ENCODE results near the gene TMEM101. TPM values are rescaled to one million over a fixed set of nuclear protein-coding genes. Genes with fewer than 3 reads are reported as not detected.

Gene TMEM101
- total RNA-seq, 1 donor from 2014 or later = 19.0 TPM

DNA sequence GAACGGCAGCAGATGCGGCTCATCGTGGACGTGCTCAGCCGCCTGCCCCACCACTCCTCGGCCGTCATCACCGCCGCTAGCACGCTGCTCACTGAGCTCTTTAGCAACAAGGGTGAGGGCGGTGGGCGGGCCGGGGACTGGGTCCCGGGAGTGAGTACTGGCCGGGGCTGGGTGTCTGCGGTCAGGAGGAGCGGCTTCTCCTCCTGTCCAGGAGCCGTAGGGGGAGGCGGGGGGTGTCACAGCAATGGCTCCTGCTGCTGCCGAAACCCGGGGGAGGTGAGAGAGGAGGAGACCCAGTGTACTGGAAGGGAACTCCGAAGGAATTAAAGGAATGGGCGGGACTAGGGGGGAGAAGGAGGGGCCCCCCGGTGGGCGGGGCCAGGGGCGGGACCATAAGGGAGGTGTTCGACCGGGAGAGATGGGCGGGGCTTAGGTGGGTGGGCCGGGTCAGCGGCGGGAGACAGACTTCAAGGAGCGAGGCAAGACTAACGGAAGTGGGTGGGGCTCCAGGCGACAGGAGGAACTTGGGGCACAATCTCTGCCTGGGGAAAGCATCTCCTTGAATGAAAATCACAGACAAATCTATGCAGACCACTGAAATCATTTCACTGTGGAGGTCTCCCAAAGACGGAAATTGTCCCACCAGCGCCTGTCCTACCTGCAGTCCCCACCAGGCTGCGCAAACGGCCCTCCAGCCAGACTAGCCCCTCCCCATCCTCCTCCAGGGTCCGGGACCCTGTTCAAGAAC is 8.0 kb downstream of the TMEM101 start:
- Mint-ChIP-seq H3K4me1 (ENCODE audit: low read depth) (peaks cover 25% of the 10 kb centered on the region), H3K27ac (ENCODE audit: unreplicated experiment) (peak overlapping the region; percentile 84), H3K36me3 (ENCODE audit: low read depth) (peaks cover 4% of the 10 kb centered on the region), H3K27me3 (ENCODE audit: low read depth) (peaks cover 6% of the 10 kb centered on the region), H3K4me3 (ENCODE audit: unreplicated experiment) (peak overlapping the region; percentile 80), H3K9me3 (ENCODE audit: low read depth) (no peaks in the 10 kb centered on the region)
- DNase-seq (ENCODE audit: low spot score) = peak; percentile 95
- TF ChIP-seq, protein P1, sequence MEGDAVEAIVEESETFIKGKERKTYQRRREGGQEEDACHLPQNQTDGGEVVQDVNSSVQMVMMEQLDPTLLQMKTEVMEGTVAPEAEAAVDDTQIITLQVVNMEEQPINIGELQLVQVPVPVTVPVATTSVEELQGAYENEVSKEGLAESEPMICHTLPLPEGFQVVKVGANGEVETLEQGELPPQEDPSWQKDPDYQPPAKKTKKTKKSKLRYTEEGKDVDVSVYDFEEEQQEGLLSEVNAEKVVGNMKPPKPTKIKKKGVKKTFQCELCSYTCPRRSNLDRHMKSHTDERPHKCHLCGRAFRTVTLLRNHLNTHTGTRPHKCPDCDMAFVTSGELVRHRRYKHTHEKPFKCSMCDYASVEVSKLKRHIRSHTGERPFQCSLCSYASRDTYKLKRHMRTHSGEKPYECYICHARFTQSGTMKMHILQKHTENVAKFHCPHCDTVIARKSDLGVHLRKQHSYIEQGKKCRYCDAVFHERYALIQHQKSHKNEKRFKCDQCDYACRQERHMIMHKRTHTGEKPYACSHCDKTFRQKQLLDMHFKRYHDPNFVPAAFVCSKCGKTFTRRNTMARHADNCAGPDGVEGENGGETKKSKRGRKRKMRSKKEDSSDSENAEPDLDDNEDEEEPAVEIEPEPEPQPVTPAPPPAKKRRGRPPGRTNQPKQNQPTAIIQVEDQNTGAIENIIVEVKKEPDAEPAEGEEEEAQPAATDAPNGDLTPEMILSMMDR (IDR thresholded peaks at IDR 0.05) = peak; percentile 85

DNA sequence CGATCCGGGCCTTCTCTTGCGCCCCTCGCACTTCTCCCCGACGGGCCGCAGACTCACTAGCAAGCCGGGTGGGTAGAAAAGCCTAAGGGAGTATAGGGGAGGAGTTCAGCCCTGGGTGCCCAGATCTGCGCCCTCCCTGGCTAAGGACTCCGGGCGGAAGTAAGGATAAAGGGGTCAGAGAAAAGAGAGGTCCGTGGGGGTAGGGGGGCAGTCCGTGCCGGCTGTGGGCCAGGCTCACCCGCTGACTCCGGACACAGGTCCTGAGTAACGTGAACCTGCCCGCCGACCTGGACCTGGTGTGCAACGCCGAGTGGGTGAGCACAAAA is 8.5 kb downstream of the TMEM101 start:
- no peak for DNase-seq (ENCODE audit: low spot score)
- H3K36me3 Mint-ChIP-seq (ENCODE audit: low read depth) = peaks cover 2% of the 10 kb centered on the region
- peaks cover 6% of the 10 kb centered on the region for H3K27me3 Mint-ChIP-seq (ENCODE audit: low read depth)
- peak overlapping the region; percentile 80 for H3K4me3 Mint-ChIP-seq (ENCODE audit: unreplicated experiment)
- TF ChIP-seq, protein P1 (IDR thresholded peaks at IDR 0.05) = no peak
- H3K4me1 Mint-ChIP-seq (ENCODE audit: low read depth) = peaks cover 21% of the 10 kb centered on the region
- peak overlapping the region; percentile 84 for H3K27ac Mint-ChIP-seq (ENCODE audit: unreplicated experiment)
- H3K9me3 Mint-ChIP-seq (ENCODE audit: low read depth) = no peaks in the 10 kb centered on the region

DNA sequence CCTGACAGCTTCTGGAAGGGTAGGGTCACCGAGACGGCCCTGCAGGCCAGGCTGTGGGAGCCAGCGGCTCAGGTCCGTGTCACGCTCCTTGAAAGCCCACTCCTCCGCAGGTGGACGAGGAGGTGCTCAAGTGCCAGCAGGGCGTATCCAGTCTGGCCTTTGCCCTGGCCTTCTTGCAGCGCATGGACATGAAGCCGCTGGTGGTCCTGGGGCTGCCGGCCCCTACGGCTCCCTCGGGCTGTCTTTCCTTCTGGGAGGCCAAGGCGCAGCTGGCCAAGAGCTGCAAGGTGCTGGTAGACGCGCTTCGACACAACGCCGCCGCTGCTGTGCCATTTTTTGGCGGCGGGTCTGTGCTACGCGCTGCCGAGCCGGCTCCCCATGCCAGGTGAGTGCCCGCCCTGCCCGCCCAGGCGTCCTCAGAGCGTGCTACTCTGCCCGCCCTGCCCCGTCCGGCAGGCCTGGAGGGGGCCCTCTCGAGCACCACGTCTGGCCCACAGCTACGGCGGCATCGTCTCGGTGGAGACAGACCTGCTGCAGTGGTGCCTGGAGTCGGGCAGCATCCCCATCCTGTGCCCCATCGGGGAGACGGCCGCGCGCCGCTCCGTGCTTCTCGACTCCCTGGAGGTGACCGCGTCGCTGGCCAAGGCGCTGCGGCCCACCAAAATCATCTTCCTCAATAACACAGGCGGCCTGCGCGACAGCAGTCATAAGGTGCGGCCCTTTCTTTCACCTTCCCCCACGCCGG is 9.1 kb downstream of the TMEM101 start:
- H3K36me3 Mint-ChIP-seq (ENCODE audit: low read depth) = peaks cover 2% of the 10 kb centered on the region
- H3K9me3 Mint-ChIP-seq (ENCODE audit: low read depth) = no peaks in the 10 kb centered on the region
- H3K4me3 Mint-ChIP-seq (ENCODE audit: unreplicated experiment) = peak overlapping the region; percentile 80
- peaks cover 6% of the 10 kb centered on the region for H3K27me3 Mint-ChIP-seq (ENCODE audit: low read depth)
- H3K27ac Mint-ChIP-seq (ENCODE audit: unreplicated experiment) = no peak overlapping the region
- TF ChIP-seq, protein P1 (IDR thresholded peaks at IDR 0.05) = peak; percentile 60
- DNase-seq (ENCODE audit: low spot score) = no peak
- H3K4me1 Mint-ChIP-seq (ENCODE audit: low read depth) = peaks cover 21% of the 10 kb centered on the region

DNA sequence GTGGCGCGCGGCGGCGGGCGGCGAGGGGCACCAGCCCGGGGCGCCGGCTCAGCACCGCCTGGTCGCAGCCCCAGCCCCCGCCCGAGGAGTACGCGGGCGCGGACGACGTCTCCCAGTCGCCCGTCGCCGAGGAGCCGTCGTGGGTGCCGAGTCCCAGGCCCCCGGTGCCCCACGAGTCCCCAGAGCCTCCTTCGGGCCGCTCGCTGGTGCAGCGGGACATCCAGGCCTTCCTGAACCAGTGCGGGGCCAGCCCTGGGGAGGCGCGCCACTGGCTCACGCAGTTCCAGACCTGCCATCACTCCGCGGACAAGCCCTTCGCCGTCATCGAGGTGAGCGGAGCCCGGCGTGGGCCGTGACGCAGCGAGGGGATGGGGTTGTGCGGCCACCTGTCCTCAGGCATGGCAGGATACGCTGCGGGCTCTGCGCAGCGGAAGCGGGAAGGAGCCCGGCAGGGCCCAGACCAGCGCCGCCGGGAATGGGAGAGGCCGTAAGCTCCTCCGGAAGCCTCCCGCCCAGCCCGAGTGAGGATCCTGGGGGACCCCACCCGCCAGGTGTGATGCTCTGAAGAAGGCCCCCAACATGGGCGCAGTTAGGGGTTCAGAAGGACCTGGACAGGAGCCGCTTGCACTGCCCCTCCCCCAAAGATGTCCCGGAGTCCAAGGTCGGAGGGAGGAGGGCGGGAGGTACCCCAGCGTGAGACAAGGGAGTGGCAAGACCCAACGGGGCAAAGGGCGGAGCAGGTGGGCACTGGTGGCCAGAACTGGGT is 9.8 kb downstream of the TMEM101 start:
- Mint-ChIP-seq H3K36me3 (ENCODE audit: low read depth) (peaks cover 2% of the 10 kb centered on the region), H3K4me1 (ENCODE audit: low read depth) (peaks cover 21% of the 10 kb centered on the region), H3K27me3 (ENCODE audit: low read depth) (peaks cover 6% of the 10 kb centered on the region), H3K4me3 (ENCODE audit: unreplicated experiment) (peak overlapping the region; percentile 40), H3K9me3 (ENCODE audit: low read depth) (no peaks in the 10 kb centered on the region), H3K27ac (ENCODE audit: unreplicated experiment) (no peak overlapping the region)
- DNase-seq (ENCODE audit: low spot score) = no peak
- TF ChIP-seq, protein P1 (IDR thresholded peaks at IDR 0.05) = no peak

Data from chondrocyte (in vitro differentiated cells).